GM12865 (cell line): ENCODE results near the gene THAP6.
"Not testable (repeated sequence)": the region's sequence is repeated elsewhere in the genome, so short reads cannot be mapped to it uniquely, and the experiment has no call there.

Experiments used
- DNase-seq: peaks from one replicate; pipeline ENCODE4 v3.0.0; 2010; ENCODE audit warnings: low read depth
- H3K4me3 ChIP-seq: 2 replicates; pipeline ENCODE4 v1.5.1; 2011; ENCODE audit warnings: mild to moderate bottlenecking, low read depth, low read length, control low read depth
- TF ChIP-seq, protein P1 (sequence below): IDR thresholded peaks from 2 replicates; pipeline ENCODE4 v1.5.1; 2011; ENCODE audit warnings: low read length, control low read depth, low read depth, inconsistent platforms; ENCODE audit not compliant: insufficient read depth; ENCODE audit errors: missing control alignments

The THAP6 gene

DNA sequence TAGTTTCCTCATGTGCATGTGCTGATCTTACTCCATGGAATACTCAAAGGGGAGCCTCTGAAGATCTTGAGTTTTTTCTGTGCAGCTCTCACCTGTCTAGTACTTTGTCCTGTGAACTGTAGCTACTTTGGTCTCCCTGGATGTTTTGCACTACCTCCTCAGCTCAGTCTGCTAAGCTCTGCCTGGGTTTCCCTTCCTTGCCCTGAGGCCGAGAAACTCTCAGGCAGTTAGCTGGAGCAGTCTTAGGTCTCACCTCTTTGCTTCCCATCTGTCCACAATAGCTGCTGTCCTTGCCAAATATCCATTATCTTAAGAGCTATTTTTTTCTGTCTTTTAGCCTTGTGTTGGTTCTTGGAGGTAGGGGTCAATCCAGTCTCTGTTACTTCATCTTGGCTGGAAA is 11.6 kb downstream of the THAP6 start:
- no peak for DNase-seq

DNA sequence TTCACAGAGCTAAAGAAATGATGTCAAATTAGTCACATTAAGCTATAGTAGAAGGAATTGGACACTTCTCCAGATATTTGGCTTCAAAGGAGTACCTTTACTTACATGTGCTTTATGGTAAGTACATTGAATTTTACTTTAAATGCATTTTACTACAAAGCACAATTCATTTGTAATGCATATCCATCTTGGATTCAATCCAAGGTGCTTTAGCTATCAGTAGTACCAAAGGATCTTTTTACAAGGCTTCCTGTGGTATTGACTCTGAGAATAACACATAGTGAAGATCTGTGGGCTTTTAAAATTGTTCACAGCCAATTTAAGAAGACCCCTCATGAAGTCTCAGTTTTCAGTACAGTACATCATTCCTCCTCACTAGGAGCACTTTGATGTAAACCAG is 13.2 kb downstream of the THAP6 start:
- no peak overlapping the region for H3K4me3 ChIP-seq
- TF ChIP-seq, protein P1, sequence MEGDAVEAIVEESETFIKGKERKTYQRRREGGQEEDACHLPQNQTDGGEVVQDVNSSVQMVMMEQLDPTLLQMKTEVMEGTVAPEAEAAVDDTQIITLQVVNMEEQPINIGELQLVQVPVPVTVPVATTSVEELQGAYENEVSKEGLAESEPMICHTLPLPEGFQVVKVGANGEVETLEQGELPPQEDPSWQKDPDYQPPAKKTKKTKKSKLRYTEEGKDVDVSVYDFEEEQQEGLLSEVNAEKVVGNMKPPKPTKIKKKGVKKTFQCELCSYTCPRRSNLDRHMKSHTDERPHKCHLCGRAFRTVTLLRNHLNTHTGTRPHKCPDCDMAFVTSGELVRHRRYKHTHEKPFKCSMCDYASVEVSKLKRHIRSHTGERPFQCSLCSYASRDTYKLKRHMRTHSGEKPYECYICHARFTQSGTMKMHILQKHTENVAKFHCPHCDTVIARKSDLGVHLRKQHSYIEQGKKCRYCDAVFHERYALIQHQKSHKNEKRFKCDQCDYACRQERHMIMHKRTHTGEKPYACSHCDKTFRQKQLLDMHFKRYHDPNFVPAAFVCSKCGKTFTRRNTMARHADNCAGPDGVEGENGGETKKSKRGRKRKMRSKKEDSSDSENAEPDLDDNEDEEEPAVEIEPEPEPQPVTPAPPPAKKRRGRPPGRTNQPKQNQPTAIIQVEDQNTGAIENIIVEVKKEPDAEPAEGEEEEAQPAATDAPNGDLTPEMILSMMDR = no peak
- DNase-seq = no peak

More for the DNA sequence above, 11.6 kb downstream of the THAP6 start:
- TF ChIP-seq, protein P1 = no peak
- no peak overlapping the region for H3K4me3 ChIP-seq

DNA sequence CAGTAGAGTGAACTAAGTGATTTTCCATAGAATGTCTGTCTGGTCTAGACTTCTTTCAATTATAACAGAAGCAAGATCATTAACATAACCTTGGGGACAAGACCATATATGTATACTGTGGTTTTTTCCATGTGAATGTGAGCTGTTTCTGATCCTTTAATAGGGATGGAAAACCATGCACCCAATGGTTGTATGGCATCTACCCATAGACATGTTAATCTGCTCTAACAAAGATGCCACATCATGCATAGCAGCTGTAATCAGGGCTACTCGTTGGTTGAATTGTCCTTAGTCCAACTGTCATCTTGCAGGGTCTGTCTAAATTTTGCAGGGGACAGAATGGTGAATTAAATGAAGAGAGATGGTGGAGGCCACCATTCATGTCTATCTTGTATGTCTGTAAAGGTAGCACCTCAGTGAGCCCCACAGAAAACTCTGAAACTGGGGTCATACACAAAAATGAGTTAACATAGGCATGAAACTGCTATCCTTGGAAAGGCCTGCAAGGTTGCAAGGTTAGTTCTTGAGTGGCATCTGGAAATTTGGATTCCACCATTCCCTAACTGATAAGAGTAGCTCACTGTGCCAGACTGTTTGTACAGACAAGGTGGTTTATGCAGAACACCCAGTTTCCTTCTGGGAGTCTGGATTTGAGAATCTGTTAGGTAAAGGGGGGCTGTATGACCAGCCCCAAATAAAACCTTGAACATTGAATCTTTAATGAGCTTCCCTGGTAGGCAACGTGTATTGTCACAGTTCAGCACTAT is 16.5 kb downstream of the THAP6 start:
- TF ChIP-seq, protein P1 = no peak
- DNase-seq = no peak
- H3K4me3 ChIP-seq = no peak overlapping the region

DNA sequence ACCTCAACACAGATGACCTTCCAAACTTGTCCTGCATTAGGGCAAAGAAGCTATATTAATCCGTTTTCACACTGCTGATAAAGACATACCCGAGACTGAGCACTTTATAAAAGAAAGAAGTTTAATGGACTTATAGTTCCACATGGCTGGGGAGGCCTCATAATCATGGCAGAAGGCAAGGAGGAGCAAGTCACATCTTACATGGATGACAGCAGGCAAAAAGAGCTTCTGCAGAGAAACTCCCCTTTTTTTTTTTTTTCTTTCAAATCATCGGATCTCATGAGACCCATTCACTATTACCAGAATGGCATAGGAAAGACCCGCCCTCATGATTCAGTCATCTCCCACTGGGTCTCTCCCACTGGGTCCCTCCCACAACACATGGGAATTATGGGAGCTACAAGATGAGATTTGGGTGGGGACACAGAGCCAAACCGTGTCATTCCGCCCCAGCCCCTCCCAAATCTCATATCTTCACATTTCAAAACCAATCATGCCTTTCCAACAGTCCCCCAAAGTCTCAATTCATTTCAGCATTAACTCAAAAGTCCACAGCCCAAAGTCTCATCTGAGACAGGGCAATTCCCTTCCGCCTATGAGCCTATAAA is 17.4 kb downstream of the THAP6 start:
- DNase-seq, H3K4me3 ChIP-seq: not testable (repeated sequence)

DNA sequence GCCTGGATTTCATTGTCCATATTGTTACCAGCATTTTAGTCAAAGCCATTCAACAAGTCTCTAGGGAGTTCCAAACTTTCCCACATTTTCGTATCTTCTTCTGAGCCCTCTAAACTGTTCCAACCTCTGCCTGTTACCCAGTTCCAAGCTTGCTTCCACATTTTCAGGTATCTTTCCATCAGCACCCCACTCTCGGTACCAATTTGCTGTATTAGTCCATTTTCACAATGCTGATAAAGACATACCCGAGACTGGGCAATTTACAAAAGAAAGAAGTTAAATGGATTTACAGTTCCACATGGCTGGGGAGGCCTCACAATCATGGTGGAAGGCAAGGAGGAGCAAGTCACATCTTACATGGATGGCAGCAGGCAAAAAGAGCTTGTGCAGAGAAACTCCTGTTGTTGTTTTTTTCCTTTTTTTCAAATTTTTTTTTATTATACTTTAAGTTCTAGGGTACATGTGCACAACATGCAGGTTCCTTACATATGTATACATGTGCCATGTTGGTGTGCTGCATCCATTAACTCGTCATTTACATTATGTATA is 19.1 kb downstream of the THAP6 start:
- not testable (repeated sequence) for DNase-seq, H3K4me3 ChIP-seq

DNA sequence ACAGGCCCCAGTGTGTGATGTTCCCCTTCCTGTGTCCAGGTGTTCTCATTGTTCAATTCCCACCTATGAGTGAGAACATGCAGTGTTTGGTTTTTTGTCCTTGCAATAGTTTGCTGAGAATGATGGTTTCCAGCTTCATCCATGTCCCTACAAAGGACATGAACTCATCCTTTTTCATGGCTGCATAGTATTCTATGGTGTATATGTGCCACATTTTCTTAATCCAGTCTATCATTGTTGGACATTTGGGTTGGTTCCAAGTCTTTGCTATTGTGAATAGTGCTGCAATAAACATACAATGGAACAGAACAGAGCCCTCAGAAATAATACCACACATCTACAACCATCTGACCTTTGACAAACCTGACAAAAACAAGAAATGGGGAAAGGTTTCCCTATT is 19.7 kb downstream of the THAP6 start:
- DNase-seq, H3K4me3 ChIP-seq: not testable (repeated sequence)

DNA sequence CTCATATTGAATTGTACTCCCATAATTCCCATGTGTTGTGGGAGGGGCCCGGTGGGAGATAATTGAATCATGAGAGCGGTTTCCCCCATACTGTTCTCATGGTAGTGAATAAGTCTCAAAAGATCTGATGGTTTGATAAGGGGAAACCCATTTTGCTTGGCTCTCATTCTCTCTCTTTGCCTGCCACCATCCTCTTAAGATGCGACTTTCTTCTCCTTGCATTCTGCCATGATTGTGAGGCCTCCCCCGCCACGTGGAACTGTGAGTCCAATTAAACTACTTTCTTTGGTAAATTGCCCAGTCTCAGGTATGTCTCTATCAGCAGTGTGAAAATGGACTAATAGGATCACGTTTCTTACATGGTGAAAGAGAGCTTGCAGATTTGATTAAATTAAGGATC is 23.0 kb downstream of the THAP6 start:
- H3K4me3 ChIP-seq, DNase-seq: not testable (repeated sequence)

DNA sequence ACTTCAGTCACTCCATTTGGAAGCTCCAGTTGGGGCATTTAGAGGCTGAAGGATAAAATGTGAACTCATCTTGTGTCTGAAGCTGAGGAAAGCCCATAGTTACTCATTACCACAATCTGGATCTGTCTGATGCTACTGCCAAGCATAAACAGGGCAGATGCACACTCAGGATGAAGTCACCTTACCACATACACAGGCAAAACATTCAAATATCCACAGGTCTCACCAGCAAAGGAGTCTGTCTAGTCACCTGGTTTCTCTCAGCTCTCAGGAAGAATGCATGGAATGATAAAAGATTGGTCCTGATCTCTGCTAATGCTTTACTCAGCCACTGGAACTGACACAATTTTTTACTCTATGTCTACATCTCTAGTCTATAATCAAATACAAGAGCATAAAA is 28.6 kb downstream of the THAP6 start:
- DNase-seq = no peak
- H3K4me3 ChIP-seq = no peak overlapping the region
- TF ChIP-seq, protein P1 = no peak

DNA sequence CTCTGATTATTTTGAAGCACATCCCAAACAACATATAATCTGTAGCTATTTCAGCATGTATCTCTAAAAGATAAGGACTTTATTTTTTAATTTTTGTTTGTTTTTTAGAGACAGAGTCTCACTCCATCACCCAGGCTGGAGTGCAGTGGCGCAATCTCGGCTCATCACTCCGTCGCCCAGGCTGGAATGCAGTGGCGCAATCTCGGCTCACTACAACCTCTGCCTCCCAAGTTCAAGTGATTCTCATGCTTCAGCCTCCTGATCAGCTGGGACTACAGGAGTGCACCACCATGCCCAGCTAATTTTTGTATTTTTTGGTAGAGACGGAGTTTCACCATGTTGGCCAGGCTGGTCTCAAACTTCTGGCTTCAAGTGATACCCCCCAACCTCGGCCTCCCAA is 29.9 kb downstream of the THAP6 start:
- not testable (repeated sequence) for H3K4me3 ChIP-seq, DNase-seq
